GM12878 (cell line): ENCODE results near the gene PLB1. TPM values are rescaled to one million over a fixed set of nuclear protein-coding genes. Genes with fewer than 3 reads are reported as not detected.

ENCODE experiments used
- ATAC-seq: fragments of 200-7000 bp; cut with Tn5 transposase; 3 replicates; pipeline ENCODE4 v1.9.1; 2020; ENCODE audit warnings: mild to moderate bottlenecking, moderate library complexity
- BruUV-seq: library from RNA; stranded (reverse); fragments of 400-500 nt; replicated peaks from 2 replicates; lab custom pipeline; 2021; lab: Mats Ljungman, UMichigan
- CTCF ChIA-PET: fragments of 300-600 bp; sonication (Branson Sonifier 250); formaldehyde crosslinking; extraction: SDS; loops from one replicate; lab custom pipeline; 2021; ENCODE audit warnings: inconsistent platforms; lab: Yijun Ruan, JAX
- POLR2A ChIA-PET: fragments of 350-600 bp; formaldehyde crosslinking; extraction: SDS; loops from one replicate; lab custom pipeline; 2021; ENCODE audit warnings: inconsistent platforms; lab: Charles Lee
- RAD21 ChIA-PET: fragments of 300-600 bp; sonication (Branson Sonifier 250); formaldehyde crosslinking; loops from one replicate; lab custom pipeline; 2023; ENCODE audit warnings: antibody characterized with exemption; ENCODE audit not compliant: unreplicated experiment; lab: Charles Lee
- SMC1A ChIA-PET: fragments of 300-600 bp; sonication (Branson Sonifier 250); formaldehyde crosslinking; loops from one replicate; lab custom pipeline; 2023; ENCODE audit not compliant: unreplicated experiment, uncharacterized antibody; lab: Charles Lee
- DNase-seq: peaks from one replicate; pipeline ENCODE4 v3.0.0-alpha.2; 2011; ENCODE audit warnings: low read depth, low spot score
- FAIRE-seq: peaks from 3 replicates; lab custom pipeline; 2011; peaks lifted over from hg19 to GRCh38; lab: Jason Lieb, UNC
- H2AFZ ChIP-seq: 2 replicates; pipeline ENCODE4 v1.6.0; 2011; ENCODE audit warnings: low read depth, low read length, control low read depth; ENCODE audit not compliant: control insufficient read depth
- H3K27ac ChIP-seq: 2 replicates; pipeline ENCODE4 v1.5.1; 2011; ENCODE audit warnings: control low read depth; ENCODE audit not compliant: control insufficient read depth, insufficient read depth
- H3K27me3 ChIP-seq, 2 experiments: replicated peaks in 1 of 2; 2 replicates each; pipeline versions ENCODE4 v1.6.0 to v1.6.1; 2011; ENCODE audit warnings: low read length in 1 of 2; ENCODE audit not compliant: control insufficient read depth in 2 of 2, insufficient read depth in 2 of 2
- H3K36me3 ChIP-seq, 2 experiments: 2 replicates each; pipeline ENCODE4 v1.5.1; 2011; ENCODE audit warnings: low read length in 1 of 2; ENCODE audit not compliant: control insufficient read depth in 2 of 2, insufficient read depth in 2 of 2
- H3K4me1 ChIP-seq: 2 replicates; pipeline ENCODE4 v1.6.1; 2011; ENCODE audit warnings: mild to moderate bottlenecking, low read length, moderate library complexity, mixed read lengths; ENCODE audit not compliant: control insufficient read depth, insufficient read depth
- H3K4me2 ChIP-seq: 2 replicates; pipeline ENCODE4 v1.6.0; 2011; ENCODE audit warnings: control low read depth; ENCODE audit not compliant: control insufficient read depth, insufficient read depth
- H3K4me3 ChIP-seq: fragments of 200-600 bp; sonication (generic); 2 replicates; pipeline ENCODE4 v1.5.1; 2016
- H3K79me2 ChIP-seq: 2 replicates; pipeline ENCODE4 v1.6.0; 2011; ENCODE audit warnings: low read length; ENCODE audit not compliant: control insufficient read depth, insufficient read depth
- H3K9ac ChIP-seq: 2 replicates; pipeline ENCODE4 v1.8.0; 2011; ENCODE audit warnings: low read length, control low read depth, mixed read lengths; ENCODE audit not compliant: control insufficient read depth, insufficient read depth
- H3K9me3 ChIP-seq: replicated peaks from 3 replicates; pipeline ENCODE4 v1.5.1; 2011; ENCODE audit warnings: mild to moderate bottlenecking, low read length; ENCODE audit not compliant: control insufficient read depth, insufficient read depth
- H4K20me1 ChIP-seq: 2 replicates; pipeline ENCODE4 v1.6.0; 2011; ENCODE audit not compliant: control insufficient read depth, insufficient read depth
- BCL11A ChIP-seq: IDR thresholded peaks from 2 replicates; pipeline ENCODE4 v1.6.1; 2011; ENCODE audit warnings: low read depth, low read length
- CBFB ChIP-seq: IDR thresholded peaks from 2 replicates; pipeline ENCODE4 v1.6.1; 2016; ENCODE audit warnings: antibody characterized with exemption, low read depth
- FOXM1 ChIP-seq: IDR thresholded peaks from 2 replicates; pipeline ENCODE4 v1.6.1; 2012; ENCODE audit warnings: low read depth, mild to moderate bottlenecking, inconsistent platforms, low read length, moderate library complexity
- PKNOX1 ChIP-seq: fragments of 450-650 bp; IDR thresholded peaks from 2 replicates; pipeline ENCODE4 v1.6.1; 2016; ENCODE audit warnings: mild to moderate bottlenecking
- SIX5 ChIP-seq: IDR thresholded peaks from 2 replicates; pipeline ENCODE4 v1.6.1; 2011; ENCODE audit warnings: mild to moderate bottlenecking, low read depth, low read length, moderate library complexity; ENCODE audit not compliant: severe bottlenecking
- SMARCA5 ChIP-seq: fragments of 450-650 bp; IDR thresholded peaks from 2 replicates; pipeline ENCODE4 v1.6.1; 2017; ENCODE audit warnings: mild to moderate bottlenecking
- ZBTB40 ChIP-seq: fragments of 450-650 bp; IDR thresholded peaks from 2 replicates; pipeline ENCODE4 v1.6.1; 2016; ENCODE audit warnings: mild to moderate bottlenecking, moderate library complexity, borderline replicate concordance
- WGBS: methylation state at CpG from one replicate; pipeline ENCODE4 v1.1.6; 2016; ENCODE audit warnings: low lambda C conversion rate; ENCODE audit not compliant: insufficient replicate concordance, insufficient coverage; ENCODE audit errors: missing lambda C conversion rate; 5-methylcytosine and 5-hydroxymethylcytosine counted together
- in situ Hi-C: fragments of 300-500 bp; cut with MboI; formaldehyde crosslinking; loops from 9 replicates; pipeline ENCODE4 v1.14.3; 2018; ENCODE audit warnings: mixed read lengths
- intact Hi-C: fragments of 100-400 bp; cut with micrococcal nuclease; formaldehyde crosslinking; loops from one replicate; pipeline ENCODE4 v1.14.2; 2022; ENCODE audit not compliant: unreplicated experiment
- polyA plus RNA-seq, 11 experiments: library from polyadenylated mRNA; depleted of rRNA in 4 of 11; unstranded in 6 of 11; stranded (reverse) in 5 of 11; fragments of >200 nt; fragmentation: Nextera tagmentation in 4 of 11; fragmentation: Illumina TruSeq in 1 of 11; extraction: Ambion mirVana in 4 of 11; extraction: Trizol in 1 of 11; gene quantifications; 1 replicate in 1 of 11; 2 replicates in 10 of 11; pipeline versions ENCODE4 v1.2.1 to v1.2.3, GENCODE V29; 2011 to 2016; ENCODE audit warnings: inconsistent platforms in 2 of 11, missing spikeins in 2 of 11, low read depth in 1 of 11
- total RNA-seq, 4 experiments: library from RNA; depleted of rRNA in 3 of 4; stranded (reverse); fragments of >200 nt in 3 of 4; fragmentation: Illumina TruSeq in 1 of 4; extraction: Trizol in 1 of 4; gene quantifications; 2 replicates each; pipeline versions ENCODE4 v1.2.1 to v1.2.3, GENCODE V29; 2013 to 2021

Gene PLB1
- total and polyA plus RNA-seq, 10 of the 15 experiments (the other 5 are each of a cell fraction or from before 2014, with no cell fraction given) = 0.03 to 0.49 (median 0.28) TPM

- H3K27ac ChIP-seq = no peak overlapping the region
- DNase-seq = no peak
- no peak overlapping the region for H3K9ac ChIP-seq
- ChIA-PET RAD21 (no interaction called here), CTCF (interaction anchor here (0.6 to 0.8 kb wide), 2 partner anchors 24 to 135 kb away, joined by 3 to 4 read pairs; no protein-coding TSS in a partner anchor), POLR2A (interaction anchor here (0.7 kb wide), 3 partner anchors 54 to 318 kb away, joined by 6 to 8 read pairs (median 7); no protein-coding TSS in a partner anchor), SMC1A (no interaction called here)
- no peak overlapping the region for H2AFZ ChIP-seq
- H3K36me3 ChIP-seq = no peaks in the 10 kb centered on the region
- H4K20me1 ChIP-seq = no peaks in the 10 kb centered on the region
- no peak overlapping the region for H3K4me2 ChIP-seq
- no TSS peak for BruUV-seq
- no peaks in the 10 kb centered on the region; a peak in 2 of 4 replicates for H3K27me3 ChIP-seq
- intact Hi-C loops = no loop called here
- H3K4me1 ChIP-seq = peaks cover 11% of the 10 kb centered on the region
- TF ChIP-seq SMARCA5 = no peak
- no peak for TF ChIP-seq BCL11A
- no peak for TF ChIP-seq FOXM1
- TF ChIP-seq SIX5 = no peak
- no peak for TF ChIP-seq ZBTB40
- no peak for TF ChIP-seq PKNOX1
- TF ChIP-seq CBFB = no peak
- H3K9me3 ChIP-seq = no peaks in the 10 kb centered on the region
- no peak for ATAC-seq
- FAIRE-seq = no peak
- WGBS = 54% methylated on average over 10 of the region's 10 CpGs
- in situ Hi-C loops = no loop called here
- no peak overlapping the region for H3K4me3 ChIP-seq
- no peaks in the 10 kb centered on the region for H3K79me2 ChIP-seq
These were observed 123.6 kb downstream of the PLB1 start for GRCh38 chr2:28619213-28620196.
